HEK293T (cell line): ENCODE measurements around the gene FBXO8.

Experiments
- ARNT ChIP-seq: fragments of 450-650 bp; IDR thresholded peaks from 2 replicates; pipeline ENCODE4 v1.6.1; 2017; ENCODE audit warnings: mild to moderate bottlenecking
- BHLHE40 ChIP-seq: fragments of 450-650 bp; IDR thresholded peaks from 2 replicates; pipeline ENCODE4 v1.6.1; 2016; ENCODE audit warnings: mild to moderate bottlenecking, moderate library complexity, borderline replicate concordance
- CTBP1 ChIP-seq: fragments of 450-650 bp; IDR thresholded peaks from 2 replicates; pipeline ENCODE4 v1.6.1; 2016; ENCODE audit warnings: borderline replicate concordance
- ELF4 ChIP-seq: fragments of 450-650 bp; IDR thresholded peaks from 2 replicates; pipeline ENCODE4 v1.6.1; 2017; ENCODE audit warnings: antibody characterized with exemption
- FOXA1 ChIP-seq: fragments of 450-650 bp; IDR thresholded peaks from 2 replicates; pipeline ENCODE4 v1.6.1; 2016; ENCODE audit warnings: mild to moderate bottlenecking
- FOXK2 ChIP-seq: fragments of 450-650 bp; IDR thresholded peaks from 2 replicates; pipeline ENCODE4 v1.6.1; 2016; ENCODE audit warnings: mild to moderate bottlenecking
- FOXM1 ChIP-seq: fragments of 450-650 bp; IDR thresholded peaks from 2 replicates; pipeline ENCODE4 v1.6.1; 2017; ENCODE audit warnings: mild to moderate bottlenecking, borderline replicate concordance
- L3MBTL2 ChIP-seq: fragments of 450-650 bp; conservative IDR thresholded peaks from 2 replicates; pipeline ENCODE4 v1.6.1; 2016; ENCODE audit warnings: mild to moderate bottlenecking
- LEF1 ChIP-seq: fragments of 450-650 bp; IDR thresholded peaks from 2 replicates; pipeline ENCODE4 v1.6.1; 2017; ENCODE audit warnings: mild to moderate bottlenecking, borderline replicate concordance
- NFRKB ChIP-seq: fragments of 450-650 bp; IDR thresholded peaks from 2 replicates; pipeline ENCODE4 v1.6.1; 2016; ENCODE audit warnings: mild to moderate bottlenecking, moderate library complexity
- SP1 ChIP-seq: fragments of 450-650 bp; IDR thresholded peaks from 2 replicates; pipeline ENCODE4 v1.6.1; 2017
- TF ChIP-seq, protein P1 (sequence below): fragments of 450-650 bp; IDR thresholded peaks from 2 replicates; pipeline ENCODE4 v1.6.1; 2016

GRCh38 chr4:174316954-174317353 lies 33.5 kb upstream of the FBXO8 start:
- TF ChIP-seq ELF4 (no peak), FOXK2 (no peak), NFRKB (no peak), CTBP1 (no peak), SP1 (no peak), BHLHE40 (no peak), LEF1 (no peak), FOXM1 (no peak), L3MBTL2 (no peak), FOXA1 (no peak), ARNT (no peak)
- TF ChIP-seq, protein P1, sequence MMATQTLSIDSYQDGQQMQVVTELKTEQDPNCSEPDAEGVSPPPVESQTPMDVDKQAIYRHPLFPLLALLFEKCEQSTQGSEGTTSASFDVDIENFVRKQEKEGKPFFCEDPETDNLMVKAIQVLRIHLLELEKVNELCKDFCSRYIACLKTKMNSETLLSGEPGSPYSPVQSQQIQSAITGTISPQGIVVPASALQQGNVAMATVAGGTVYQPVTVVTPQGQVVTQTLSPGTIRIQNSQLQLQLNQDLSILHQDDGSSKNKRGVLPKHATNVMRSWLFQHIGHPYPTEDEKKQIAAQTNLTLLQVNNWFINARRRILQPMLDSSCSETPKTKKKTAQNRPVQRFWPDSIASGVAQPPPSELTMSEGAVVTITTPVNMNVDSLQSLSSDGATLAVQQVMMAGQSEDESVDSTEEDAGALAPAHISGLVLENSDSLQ = no peak
